ES-I3 (cell line): ENCODE data around the gene ZFHX3.

Experiments
- H3K36me3 ChIP-seq: 2 replicates; pipeline ENCODE4 v1.6.1; 2013; ENCODE audit warnings: mild to moderate bottlenecking, low read length, control low read depth, moderate library complexity; ENCODE audit not compliant: insufficient read depth
- H3K4me1 ChIP-seq: 2 replicates; pipeline ENCODE4 v1.6.1; 2013; ENCODE audit warnings: mild to moderate bottlenecking, control low read depth, low read length; ENCODE audit not compliant: insufficient read depth
- H3K9ac ChIP-seq: 2 replicates; pipeline ENCODE4 v1.6.1; 2013; ENCODE audit warnings: low read depth, mild to moderate bottlenecking, low read length, moderate library complexity
- H3K9me3 ChIP-seq: 2 replicates; pipeline ENCODE4 v1.6.1; 2013; ENCODE audit warnings: mild to moderate bottlenecking, low read length, moderate library complexity; ENCODE audit not compliant: control insufficient read depth, insufficient read depth

Gene ZFHX3

DNA sequence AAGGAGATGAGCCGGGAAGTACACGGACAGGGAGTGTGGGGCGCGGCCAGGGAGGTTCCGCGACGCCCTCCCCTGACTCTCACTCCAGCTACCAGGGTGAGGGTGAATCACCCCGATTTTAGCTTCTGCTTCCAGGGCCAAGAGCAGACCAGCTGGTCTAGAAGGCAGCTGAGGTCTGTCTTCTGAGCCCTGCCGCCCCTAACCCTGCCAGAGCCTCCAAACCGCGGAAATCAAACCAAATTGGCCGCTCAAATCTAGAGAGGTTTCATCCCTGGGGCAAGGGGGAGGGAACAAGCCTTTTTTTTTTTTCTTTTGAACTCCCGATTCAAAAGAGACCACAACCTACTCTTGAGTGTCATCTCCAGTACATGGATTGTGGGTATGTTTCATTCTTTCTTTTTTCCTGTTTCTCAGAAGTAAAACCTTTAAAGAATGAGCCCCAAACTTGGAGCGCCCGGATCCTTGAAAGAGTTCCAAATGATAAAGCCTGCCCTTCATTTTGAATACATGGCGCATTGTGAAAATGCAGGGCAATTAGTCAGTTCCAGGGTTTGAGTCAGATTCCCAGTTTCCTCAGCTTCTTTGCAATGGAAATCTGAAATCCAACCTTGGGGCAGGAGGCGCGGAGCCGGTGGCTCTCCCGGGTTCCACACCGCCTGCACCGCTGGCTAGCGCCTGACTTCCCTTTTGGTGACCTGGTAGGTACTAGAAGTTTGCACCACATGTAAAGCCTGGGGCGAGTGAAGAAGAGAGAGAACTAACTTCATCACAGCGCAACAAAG lies 16.5 kb upstream of the ZFHX3 start:
- Histone ChIP-seq H3K36me3 (no peaks in the 10 kb centered on the region), H3K4me1 (peaks cover 50% of the 10 kb centered on the region), H3K9me3 (no peaks in the 10 kb centered on the region), H3K9ac (peak overlapping the region; percentile 25; the same call in 1 of the 2 replicates)

DNA sequence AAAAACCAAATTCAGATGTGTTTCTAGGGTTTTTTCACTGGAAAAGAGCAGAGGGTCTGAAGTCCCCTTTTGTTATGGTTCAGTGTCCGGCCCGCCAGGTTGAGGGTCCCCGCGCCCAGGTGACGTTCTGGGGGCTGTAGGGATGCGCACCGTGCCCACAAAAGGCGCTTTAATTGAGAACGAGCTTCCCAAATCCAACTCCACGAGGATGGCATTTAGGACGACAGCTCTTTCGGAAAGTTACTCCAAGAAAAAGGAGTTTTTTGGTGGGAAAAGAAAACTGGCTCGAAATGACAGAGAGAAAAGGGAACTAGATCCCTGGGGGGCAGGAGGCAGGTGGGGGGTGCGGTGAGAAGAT lies 15.9 kb upstream of the ZFHX3 start:
- Histone ChIP-seq H3K36me3 (no peaks in the 10 kb centered on the region), H3K9ac (peak overlapping the region; percentile 1; the same call in 1 of the 2 replicates), H3K4me1 (peaks cover 51% of the 10 kb centered on the region), H3K9me3 (no peaks in the 10 kb centered on the region)

DNA sequence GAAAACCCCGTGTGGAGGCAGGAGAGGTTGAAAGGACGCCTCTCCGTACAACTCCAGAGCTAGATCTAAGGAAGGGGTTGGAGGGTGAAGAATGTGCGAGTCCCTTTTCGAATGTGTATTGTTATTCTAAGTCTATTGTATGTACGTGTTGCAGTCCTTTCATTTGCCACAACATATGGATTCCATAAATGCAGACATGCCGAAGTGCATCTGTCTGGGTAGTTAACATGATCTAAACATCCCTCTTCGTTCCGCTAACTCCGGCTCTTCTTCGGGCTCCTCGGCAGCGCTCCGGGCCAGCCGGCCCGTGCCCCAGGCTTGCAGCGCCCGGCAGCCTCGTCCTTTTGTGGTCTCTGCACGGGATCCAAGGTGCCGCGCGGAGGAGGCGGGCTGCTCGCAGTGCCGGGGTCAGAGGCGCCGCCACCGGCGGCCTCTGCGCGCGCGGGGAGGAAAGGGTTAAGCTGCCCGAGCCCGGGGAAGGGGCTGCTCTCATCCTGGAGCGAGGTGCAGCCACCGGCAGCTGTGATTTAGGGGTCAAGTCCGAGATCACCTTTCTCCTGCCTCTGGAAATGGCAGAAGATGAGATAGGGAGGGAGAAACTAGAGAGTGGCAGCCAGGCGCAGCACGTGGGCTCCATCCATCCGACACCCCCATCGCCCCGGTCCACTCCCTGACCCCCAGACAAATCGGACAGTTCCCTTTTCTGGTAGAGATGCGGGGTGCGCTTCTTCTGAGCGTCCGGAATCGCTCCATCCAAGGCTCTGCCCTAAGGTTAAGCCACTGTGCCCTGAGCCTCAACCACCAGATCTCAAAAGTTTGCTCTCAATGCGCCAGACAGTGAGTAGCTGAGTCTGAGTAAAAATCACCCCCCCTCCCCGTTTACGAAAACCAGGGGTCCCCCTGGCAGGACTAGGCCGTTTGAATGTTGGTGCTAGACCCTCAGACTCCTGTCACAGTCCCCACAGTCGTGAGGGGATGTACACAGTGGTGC lies 15.1 kb upstream of the ZFHX3 start:
- Histone ChIP-seq H3K4me1 (peaks cover 44% of the 10 kb centered on the region), H3K9ac (peak overlapping the region; percentile 2; the same call in 1 of the 2 replicates), H3K36me3 (no peaks in the 10 kb centered on the region), H3K9me3 (no peaks in the 10 kb centered on the region)

DNA sequence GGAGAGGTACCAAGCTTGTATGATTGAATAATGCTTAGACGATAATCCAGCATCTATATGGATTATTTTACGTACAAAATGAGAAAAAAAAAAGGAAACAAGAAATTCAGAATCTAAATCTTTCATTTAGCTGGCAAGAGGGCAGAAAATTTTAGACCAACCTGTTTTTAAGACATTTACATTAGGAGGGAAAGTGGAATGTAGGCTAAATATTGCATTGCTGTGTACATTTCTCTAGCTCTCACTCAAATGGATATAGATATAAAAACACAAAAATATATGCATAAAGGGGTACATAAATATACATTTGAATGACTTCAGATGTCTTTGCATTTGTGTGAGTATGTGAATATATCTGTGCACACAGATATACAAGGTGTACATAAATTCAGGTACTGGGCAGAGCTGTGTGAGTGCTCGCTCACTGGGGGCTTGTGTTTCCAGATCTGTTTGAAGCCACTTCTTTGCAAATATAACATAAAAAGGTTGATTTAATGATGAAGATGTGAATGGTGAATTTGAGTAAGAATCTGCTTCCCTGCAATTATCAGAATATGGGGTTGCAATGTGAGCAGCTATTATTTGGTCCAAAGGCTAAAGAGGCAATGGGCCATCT lies 14.2 kb upstream of the ZFHX3 start:
- Histone ChIP-seq H3K36me3 (no peaks in the 10 kb centered on the region), H3K9ac (no peak overlapping the region), H3K4me1 (peaks cover 39% of the 10 kb centered on the region)

DNA sequence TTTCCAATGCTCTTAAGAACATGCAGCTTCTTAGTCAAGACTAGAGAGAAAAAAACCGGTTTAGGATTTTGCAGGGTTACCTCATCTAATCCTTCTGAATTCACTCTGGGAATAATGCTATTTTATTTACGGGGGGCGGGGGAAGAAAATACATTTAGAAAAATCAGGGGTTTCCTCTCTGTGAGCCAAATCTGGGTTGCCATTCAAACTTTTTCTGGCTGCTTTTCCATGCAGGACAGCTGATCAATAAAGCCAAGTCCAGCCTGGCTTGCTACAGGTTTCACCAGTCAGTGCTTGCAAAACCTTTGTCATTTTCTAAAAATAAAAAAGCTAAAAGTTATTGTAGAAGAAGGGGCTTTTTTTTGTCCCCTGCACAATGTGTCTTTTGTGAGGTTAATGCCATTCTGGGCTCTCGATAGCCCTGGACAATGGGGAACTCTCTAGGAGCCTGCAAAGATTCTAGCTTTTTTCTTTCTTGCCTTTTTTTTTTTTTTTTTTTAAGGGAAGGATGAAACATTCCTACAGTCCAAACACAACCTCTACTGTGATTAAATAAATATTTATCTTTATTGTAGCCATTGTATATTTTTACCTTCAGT lies 13.1 kb upstream of the ZFHX3 start:
- H3K9ac ChIP-seq, result no peak overlapping the region; the same call in 1 of the 2 replicates
- H3K36me3 ChIP-seq, result no peaks in the 10 kb centered on the region
- H3K9me3 ChIP-seq, result no peaks in the 10 kb centered on the region
- peaks cover 48% of the 10 kb centered on the region for H3K4me1 ChIP-seq

More for the DNA sequence above, 14.2 kb upstream of the ZFHX3 start:
- H3K9me3 ChIP-seq, result no peaks in the 10 kb centered on the region

DNA sequence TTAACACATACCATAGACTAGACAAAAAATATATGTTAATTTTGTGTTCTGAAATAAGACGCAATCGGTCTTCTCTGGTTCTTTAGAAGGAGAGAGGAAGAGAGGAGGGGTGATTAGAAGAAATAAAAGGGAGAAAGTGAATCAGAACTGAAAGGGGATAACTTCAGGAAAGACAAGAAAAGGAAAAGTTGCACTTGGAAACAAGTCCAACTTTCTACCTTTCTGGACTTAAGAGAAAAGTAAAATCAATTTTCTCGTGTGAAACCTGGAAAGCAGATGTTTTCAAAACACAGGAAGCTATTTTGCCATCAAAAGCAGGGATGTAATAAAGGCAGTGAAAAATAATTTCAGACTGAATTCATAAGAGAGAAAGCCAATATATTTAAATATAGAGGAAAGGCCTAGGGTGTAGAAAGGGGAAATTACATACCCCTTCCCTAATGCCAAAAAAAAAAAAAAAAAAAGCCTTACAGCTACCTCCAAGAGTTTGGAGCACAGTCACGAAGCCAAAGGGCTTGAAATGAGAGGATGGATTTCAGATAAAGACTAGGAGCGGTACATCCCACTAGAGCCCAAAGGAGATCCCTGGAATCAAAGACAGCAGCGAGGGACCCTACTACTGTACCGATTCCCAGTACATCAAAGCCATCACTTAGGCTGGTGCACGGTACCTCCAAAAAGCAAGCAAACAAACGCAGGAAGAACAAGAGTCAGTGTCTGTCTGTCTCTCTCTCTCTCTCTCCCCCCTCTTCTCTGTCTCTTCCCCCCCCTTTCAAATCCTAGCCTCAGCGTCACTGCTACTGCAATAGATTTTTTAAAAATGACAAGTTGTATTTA lies 12.1 kb upstream of the ZFHX3 start:
- no peak overlapping the region for H3K9ac ChIP-seq
- H3K4me1 ChIP-seq, result peaks cover 57% of the 10 kb centered on the region
- H3K36me3 ChIP-seq, result no peaks in the 10 kb centered on the region
- H3K9me3 ChIP-seq, result no peaks in the 10 kb centered on the region

DNA sequence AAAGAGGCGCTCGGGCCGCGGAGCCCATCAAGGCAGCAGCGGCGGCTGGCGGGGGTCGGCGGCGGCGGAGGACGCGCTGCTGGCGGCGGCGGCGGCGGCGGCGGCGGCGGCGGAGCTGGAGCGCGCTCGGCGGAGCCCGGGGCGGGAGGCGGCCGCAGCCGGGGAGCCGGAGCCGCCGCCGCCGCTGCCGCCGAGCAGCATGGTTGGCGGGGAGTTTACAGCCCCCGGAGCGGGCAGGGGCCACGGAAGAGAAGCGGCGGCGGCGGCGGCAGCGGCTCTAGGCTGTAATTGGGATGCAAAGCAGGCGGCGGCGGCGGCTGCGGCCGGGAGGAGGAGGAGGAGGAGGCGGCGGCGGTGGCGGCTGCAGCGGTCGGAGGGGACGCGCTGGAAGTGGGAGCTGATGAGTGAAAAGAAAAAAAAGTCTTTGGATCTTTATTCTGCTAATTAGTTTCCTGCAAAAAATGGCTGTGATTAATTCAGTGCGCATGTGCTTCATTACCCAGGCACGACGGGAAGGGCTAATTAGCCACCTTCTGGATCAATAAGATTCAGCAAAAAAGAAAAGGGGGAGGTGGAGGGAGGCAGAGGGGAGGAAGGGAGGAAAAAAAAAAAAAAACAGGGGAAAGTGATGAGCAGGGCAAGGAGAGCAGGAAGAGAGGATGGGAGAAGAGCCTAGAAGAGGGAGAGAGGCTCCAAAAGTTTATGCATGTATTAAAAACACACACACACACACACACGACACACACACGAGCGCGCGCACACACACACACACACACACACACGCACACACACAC lies 10.9 kb upstream of the ZFHX3 start:
- H3K9ac ChIP-seq, result peak overlapping the region; percentile 3; the same call in 1 of the 2 replicates
- H3K36me3 ChIP-seq, result no peaks in the 10 kb centered on the region
- peaks cover 60% of the 10 kb centered on the region for H3K4me1 ChIP-seq
- no peaks in the 10 kb centered on the region for H3K9me3 ChIP-seq

DNA sequence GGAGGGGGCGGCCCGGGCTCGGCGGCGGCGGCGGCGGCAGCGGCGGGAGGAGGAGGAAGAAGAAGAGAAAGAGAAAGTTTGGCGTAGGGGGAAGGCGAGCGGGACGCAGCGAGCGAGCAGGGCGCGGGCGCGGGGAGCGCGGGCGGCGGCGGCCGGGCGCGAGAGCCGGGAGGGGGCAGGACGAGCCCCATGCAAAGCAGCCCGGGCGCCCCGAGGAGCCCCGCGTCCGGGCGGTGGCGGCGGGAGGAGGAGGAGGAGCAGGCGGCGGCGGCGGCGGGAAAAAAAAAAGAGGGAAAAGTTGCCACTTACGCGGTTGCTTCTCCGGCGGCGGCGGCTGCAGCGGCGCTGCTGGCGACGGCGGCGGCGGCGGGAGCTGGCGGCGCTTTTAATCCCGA lies 10.3 kb upstream of the ZFHX3 start:
- Histone ChIP-seq H3K4me1 (peaks cover 55% of the 10 kb centered on the region), H3K9ac (peak overlapping the region; percentile 43; the same call in 1 of the 2 replicates), H3K36me3 (no peaks in the 10 kb centered on the region), H3K9me3 (no peaks in the 10 kb centered on the region)

DNA sequence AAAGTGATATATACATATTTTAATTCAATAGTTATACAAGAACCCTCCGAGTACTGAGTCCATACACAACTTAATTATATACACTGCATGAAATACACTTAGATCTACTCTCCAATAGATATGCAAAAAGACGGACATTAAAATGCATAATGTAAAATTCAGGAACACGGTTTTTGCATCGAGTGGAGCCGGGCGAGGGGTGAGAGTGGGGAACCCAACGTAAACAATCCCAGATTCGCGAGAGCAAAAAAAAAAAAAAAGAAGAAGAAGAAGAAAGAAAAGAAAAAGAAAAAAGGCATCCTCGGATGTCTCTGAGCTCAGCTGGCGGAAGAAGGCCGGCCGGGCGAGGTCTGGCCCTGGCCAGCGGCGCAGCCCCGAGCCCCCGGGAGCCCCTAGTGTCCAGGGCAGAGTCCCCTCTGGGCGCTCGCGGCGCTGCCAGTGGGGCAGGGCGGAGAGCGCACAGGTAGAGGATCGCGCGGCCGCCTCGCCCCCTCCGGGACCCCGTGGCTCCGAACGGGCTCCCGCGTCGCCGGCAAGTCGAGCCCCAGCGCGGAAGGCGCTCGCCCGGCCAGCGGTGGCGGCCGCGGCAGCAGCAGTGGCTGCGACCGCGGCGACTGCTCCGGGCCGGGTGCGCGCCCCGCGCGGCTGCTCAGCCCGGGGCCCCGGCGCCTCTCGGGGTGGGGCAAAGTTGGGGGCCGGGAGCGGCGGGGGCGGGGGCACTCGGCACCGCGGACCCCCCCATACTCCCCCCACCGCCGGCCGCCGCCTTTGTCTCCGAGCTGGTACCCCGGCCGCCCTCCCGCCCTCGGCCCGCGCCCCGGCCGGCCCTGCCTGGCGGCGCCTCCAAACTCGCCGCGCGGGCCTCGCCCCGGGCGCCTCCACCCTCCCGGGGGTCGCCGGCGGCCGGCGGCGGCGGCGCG lies 9.6 kb upstream of the ZFHX3 start:
- Histone ChIP-seq H3K9me3 (no peaks in the 10 kb centered on the region), H3K9ac (peak overlapping the region; percentile 57; the same call in 1 of the 2 replicates), H3K4me1 (peaks cover 58% of the 10 kb centered on the region), H3K36me3 (no peaks in the 10 kb centered on the region)

DNA sequence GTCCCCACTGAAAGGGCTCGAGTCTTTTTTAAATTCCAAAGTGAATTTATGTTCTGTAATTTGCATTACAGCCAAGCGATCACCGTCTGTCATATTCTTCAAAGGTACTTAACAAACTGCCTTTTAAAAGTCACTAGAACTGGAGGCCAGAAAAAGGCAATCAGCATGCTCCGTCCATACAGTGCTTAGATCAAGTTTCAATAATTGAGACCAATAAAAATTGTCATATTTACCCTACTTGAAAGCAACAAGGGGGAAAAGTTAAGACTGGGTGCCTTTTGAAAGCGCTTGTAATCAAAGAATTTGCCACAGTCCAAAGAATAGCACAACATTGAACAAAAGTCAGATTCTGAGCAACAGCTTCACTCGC lies 9.0 kb upstream of the ZFHX3 start:
- H3K36me3 ChIP-seq, result no peaks in the 10 kb centered on the region
- no peaks in the 10 kb centered on the region for H3K9me3 ChIP-seq
- H3K9ac ChIP-seq, result peak overlapping the region; percentile 57; the same call in 1 of the 2 replicates
- H3K4me1 ChIP-seq, result peaks cover 58% of the 10 kb centered on the region

DNA sequence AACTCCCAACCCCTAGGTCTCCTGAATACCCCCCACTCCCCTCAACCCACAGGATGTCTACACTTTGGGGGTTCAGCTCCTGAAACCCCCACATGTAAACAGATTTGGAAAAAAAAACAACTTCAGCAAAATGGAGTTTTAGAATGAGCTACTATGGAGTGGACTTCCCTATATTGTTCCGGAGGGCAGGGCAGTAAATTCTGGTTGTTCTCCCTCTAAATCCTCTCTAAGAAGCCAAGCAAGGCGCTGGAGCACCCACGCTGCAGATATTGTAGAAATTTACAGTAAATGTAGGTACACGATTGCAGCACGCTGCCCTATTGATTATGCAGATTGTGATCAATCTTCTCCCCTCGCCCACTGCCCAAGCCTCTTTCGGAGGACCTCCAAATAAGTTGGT lies 8.5 kb upstream of the ZFHX3 start:
- Histone ChIP-seq H3K9ac (no peak overlapping the region; the same call in 1 of the 2 replicates), H3K4me1 (peaks cover 59% of the 10 kb centered on the region), H3K36me3 (no peaks in the 10 kb centered on the region), H3K9me3 (no peaks in the 10 kb centered on the region)
